ENCODE measurements around the gene IRAK1BP1.

Gene IRAK1BP1

DNA sequence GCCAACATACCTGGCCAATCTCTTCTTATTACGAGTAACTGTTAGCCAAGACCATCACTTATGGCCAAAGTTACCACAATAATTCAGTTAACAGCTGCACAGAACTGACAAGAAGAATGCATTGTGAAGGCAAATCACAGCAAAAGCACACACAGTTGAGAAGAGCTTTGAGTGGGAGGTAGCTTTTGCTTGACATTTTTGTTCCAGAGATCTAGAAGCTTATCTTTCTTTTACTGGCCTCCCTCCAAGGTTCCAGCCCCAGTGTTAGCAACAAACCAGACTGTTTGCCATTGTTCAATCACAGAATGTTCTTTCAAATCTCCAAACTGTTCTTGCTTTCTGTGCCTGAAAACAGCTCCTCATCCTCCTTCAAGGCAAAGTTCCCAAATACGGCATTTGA is 35.9 kb upstream of the IRAK1BP1 start:
- no peak overlapping the region for H3K4me3 ChIP-seq (ENCODE audit: low read length)
- H3K9ac ChIP-seq (ENCODE audit: low read length), result no peak overlapping the region
- no peaks in the 10 kb centered on the region for H3K36me3 ChIP-seq (replicated peaks; ENCODE audit: low read depth, low read length)
- no peaks in the 10 kb centered on the region for H3K9me3 ChIP-seq (ENCODE audit: insufficient read depth, low read length)
- TF ChIP-seq, protein P1, sequence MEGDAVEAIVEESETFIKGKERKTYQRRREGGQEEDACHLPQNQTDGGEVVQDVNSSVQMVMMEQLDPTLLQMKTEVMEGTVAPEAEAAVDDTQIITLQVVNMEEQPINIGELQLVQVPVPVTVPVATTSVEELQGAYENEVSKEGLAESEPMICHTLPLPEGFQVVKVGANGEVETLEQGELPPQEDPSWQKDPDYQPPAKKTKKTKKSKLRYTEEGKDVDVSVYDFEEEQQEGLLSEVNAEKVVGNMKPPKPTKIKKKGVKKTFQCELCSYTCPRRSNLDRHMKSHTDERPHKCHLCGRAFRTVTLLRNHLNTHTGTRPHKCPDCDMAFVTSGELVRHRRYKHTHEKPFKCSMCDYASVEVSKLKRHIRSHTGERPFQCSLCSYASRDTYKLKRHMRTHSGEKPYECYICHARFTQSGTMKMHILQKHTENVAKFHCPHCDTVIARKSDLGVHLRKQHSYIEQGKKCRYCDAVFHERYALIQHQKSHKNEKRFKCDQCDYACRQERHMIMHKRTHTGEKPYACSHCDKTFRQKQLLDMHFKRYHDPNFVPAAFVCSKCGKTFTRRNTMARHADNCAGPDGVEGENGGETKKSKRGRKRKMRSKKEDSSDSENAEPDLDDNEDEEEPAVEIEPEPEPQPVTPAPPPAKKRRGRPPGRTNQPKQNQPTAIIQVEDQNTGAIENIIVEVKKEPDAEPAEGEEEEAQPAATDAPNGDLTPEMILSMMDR (IDR thresholded peaks at IDR 0.05; ENCODE audit: low read depth, low read length), result no peak
- TF ChIP-seq EZH2phosphoT487 (IDR thresholded peaks at IDR 0.05; ENCODE audit: low read depth), result no peak
- H3K27me3 ChIP-seq (ENCODE audit: low read depth, low read length), result no peaks in the 10 kb centered on the region
- H3K27ac ChIP-seq (ENCODE audit: low read length), result no peak overlapping the region
- H3K4me1 ChIP-seq (ENCODE audit: low read length), result peaks cover 6% of the 10 kb centered on the region; the same call in 1 of the 2 replicates
- no peaks in the 10 kb centered on the region for H4K20me1 ChIP-seq (ENCODE audit: insufficient read depth, low read length)
- no peaks in the 10 kb centered on the region for H3K79me2 ChIP-seq (ENCODE audit: low read length)
- no peak overlapping the region for H3K4me2 ChIP-seq (ENCODE audit: low read length)
- H2AFZ ChIP-seq (ENCODE audit: low read depth, low read length), result no peak overlapping the region

DNA sequence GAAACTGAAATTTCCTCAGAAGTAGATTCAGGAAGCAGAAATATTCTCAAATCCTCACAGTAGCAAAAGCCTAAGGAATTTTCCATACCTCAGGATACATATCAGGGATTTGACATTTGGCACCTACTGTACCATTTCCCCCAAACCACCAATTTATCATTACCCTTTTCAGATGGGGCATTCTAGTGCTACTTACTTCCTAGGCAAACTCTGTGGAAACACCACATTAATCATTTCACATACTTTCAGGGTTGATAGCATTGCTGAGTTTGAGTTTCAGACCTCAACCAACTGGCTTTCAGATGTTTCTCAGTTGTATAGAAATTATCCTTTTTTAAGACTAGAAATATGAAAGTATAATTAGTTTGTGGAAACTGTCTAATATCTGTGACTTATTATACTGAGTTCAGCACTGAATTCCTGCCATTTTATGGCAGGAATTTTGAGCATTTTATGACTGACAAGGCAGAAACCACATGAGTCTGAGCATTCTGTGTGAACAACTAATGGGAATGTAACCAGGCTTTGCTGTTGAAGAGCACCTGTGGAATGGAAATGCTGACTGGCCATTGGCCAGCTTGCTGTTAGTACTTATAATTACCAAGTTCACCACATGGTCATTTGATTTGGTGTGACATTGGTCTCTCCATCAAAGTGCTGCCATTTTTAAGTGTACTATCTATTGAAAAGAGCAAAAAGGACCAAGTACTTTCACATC is 35.1 kb upstream of the IRAK1BP1 start:
- Histone ChIP-seq H3K9ac (ENCODE audit: low read length) (no peak overlapping the region), H3K27me3 (ENCODE audit: low read depth, low read length) (no peaks in the 10 kb centered on the region), H3K4me3 (ENCODE audit: low read length) (no peak overlapping the region), H2AFZ (ENCODE audit: low read depth, low read length) (no peak overlapping the region), H4K20me1 (ENCODE audit: insufficient read depth, low read length) (no peaks in the 10 kb centered on the region), H3K36me3 (replicated peaks; ENCODE audit: low read depth, low read length) (no peaks in the 10 kb centered on the region), H3K4me1 (ENCODE audit: low read length) (peaks cover 6% of the 10 kb centered on the region; the same call in 1 of the 2 replicates), H3K27ac (ENCODE audit: low read length) (no peak overlapping the region), H3K79me2 (ENCODE audit: low read length) (no peaks in the 10 kb centered on the region), H3K9me3 (ENCODE audit: insufficient read depth, low read length) (no peaks in the 10 kb centered on the region), H3K4me2 (ENCODE audit: low read length) (no peak overlapping the region)
- TF ChIP-seq, protein P1 (IDR thresholded peaks at IDR 0.05; ENCODE audit: low read depth, low read length), result no peak
- TF ChIP-seq EZH2phosphoT487 (IDR thresholded peaks at IDR 0.05; ENCODE audit: low read depth), result no peak

DNA sequence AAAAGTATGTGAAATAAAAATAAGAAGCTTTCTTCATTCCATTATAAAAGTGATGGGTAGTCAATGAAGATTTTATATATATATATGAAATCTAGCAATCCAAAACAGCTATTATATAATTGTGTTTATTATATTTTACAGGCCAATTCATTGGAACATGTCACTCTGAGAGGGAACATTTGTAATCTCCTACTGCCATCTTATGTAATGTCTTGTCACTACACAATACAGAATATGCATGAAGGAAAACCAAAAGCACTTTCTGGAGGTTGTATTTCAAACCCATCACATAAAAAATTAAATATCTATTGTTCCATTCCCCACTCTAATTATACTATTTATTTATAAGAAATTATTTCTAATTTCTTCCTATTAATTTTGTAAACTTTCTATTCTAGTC is 31.5 kb upstream of the IRAK1BP1 start:
- Histone ChIP-seq H3K9ac (ENCODE audit: low read length) (no peak overlapping the region), H2AFZ (ENCODE audit: low read depth, low read length) (no peak overlapping the region), H3K79me2 (ENCODE audit: low read length) (no peaks in the 10 kb centered on the region), H3K27ac (ENCODE audit: low read length) (no peak overlapping the region), H3K4me3 (ENCODE audit: low read length) (no peak overlapping the region), H3K4me2 (ENCODE audit: low read length) (no peak overlapping the region), H3K36me3 (replicated peaks; ENCODE audit: low read depth, low read length) (no peaks in the 10 kb centered on the region), H4K20me1 (ENCODE audit: insufficient read depth, low read length) (no peaks in the 10 kb centered on the region), H3K4me1 (ENCODE audit: low read length) (no peaks in the 10 kb centered on the region), H3K9me3 (ENCODE audit: insufficient read depth, low read length) (no peaks in the 10 kb centered on the region), H3K27me3 (ENCODE audit: low read depth, low read length) (no peaks in the 10 kb centered on the region)
- no peak for TF ChIP-seq EZH2phosphoT487 (IDR thresholded peaks at IDR 0.05; ENCODE audit: low read depth)
- TF ChIP-seq, protein P1 (IDR thresholded peaks at IDR 0.05; ENCODE audit: low read depth, low read length), result peak; percentile 45

DNA sequence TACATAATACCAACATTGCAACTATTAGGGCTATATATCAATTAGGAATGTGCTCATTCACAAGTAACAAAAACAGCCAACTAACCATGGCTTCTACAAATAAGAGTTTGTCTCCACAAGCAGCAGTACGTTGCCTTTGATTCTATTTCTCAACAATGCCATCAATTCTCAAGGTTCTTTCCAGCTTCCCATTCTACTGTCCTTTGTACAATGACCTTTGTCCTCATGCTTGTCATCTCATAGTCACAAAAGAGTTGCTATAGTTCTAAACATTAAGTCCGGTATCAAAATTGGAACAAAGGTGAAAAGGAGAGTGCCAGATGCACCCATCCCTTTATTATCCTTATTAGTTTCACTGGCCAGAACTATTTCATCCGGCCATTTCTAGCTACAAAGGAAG is 30.8 kb upstream of the IRAK1BP1 start:
- Histone ChIP-seq H3K9ac (ENCODE audit: low read length) (no peak overlapping the region), H3K4me3 (ENCODE audit: low read length) (no peak overlapping the region), H3K9me3 (ENCODE audit: insufficient read depth, low read length) (no peaks in the 10 kb centered on the region), H3K79me2 (ENCODE audit: low read length) (no peaks in the 10 kb centered on the region), H3K36me3 (replicated peaks; ENCODE audit: low read depth, low read length) (no peaks in the 10 kb centered on the region), H4K20me1 (ENCODE audit: insufficient read depth, low read length) (no peaks in the 10 kb centered on the region), H3K4me2 (ENCODE audit: low read length) (no peak overlapping the region), H3K27ac (ENCODE audit: low read length) (no peak overlapping the region), H3K4me1 (ENCODE audit: low read length) (no peaks in the 10 kb centered on the region), H2AFZ (ENCODE audit: low read depth, low read length) (no peak overlapping the region), H3K27me3 (ENCODE audit: low read depth, low read length) (no peaks in the 10 kb centered on the region)
- TF ChIP-seq EZH2phosphoT487 (IDR thresholded peaks at IDR 0.05; ENCODE audit: low read depth), result no peak
- TF ChIP-seq, protein P1 (IDR thresholded peaks at IDR 0.05; ENCODE audit: low read depth, low read length), result no peak

Measured in OCI-LY3 (cell line).